ENCODE data around the gene MYH13.

MYH13 gene

GRCh38 chr17:10328971-10329923 lies 43.6 kb downstream of the MYH13 start:
- H3K9me3 ChIP-seq (ENCODE audit: control insufficient read depth, low read length) = no peaks in the 10 kb centered on the region
- H3K36me3 ChIP-seq (ENCODE audit: control insufficient read depth, insufficient read depth, low read length) = no peaks in the 10 kb centered on the region
- no peaks in the 10 kb centered on the region for H3K4me1 ChIP-seq
- no peak overlapping the region for H3K4me2 ChIP-seq (ENCODE audit: low read length)
- H2AFZ ChIP-seq = no peak overlapping the region
- H3K27ac ChIP-seq = no peak overlapping the region
- H3K4me3 ChIP-seq (ENCODE audit: low read depth, low read length) = no peak overlapping the region
- no peaks in the 10 kb centered on the region for H3K79me2 ChIP-seq
- H3K9ac ChIP-seq = no peak overlapping the region
- no peaks in the 10 kb centered on the region for H3K27me3 ChIP-seq (ENCODE audit: control insufficient read depth, insufficient read depth, low read length)
- no peak for TF ChIP-seq CTCF (IDR thresholded peaks at IDR 0.05)

GRCh38 chr17:10328206-10328605 lies 44.6 kb downstream of the MYH13 start:
- Histone ChIP-seq H3K27ac (no peak overlapping the region), H3K27me3 (ENCODE audit: control insufficient read depth, insufficient read depth, low read length) (no peaks in the 10 kb centered on the region), H2AFZ (no peak overlapping the region), H3K4me3 (ENCODE audit: low read depth, low read length) (no peak overlapping the region), H3K9ac (no peak overlapping the region), H3K79me2 (no peaks in the 10 kb centered on the region), H3K9me3 (ENCODE audit: control insufficient read depth, low read length) (no peaks in the 10 kb centered on the region), H3K4me2 (ENCODE audit: low read length) (no peak overlapping the region), H3K36me3 (ENCODE audit: control insufficient read depth, insufficient read depth, low read length) (no peaks in the 10 kb centered on the region), H3K4me1 (no peaks in the 10 kb centered on the region)
- no peak for TF ChIP-seq CTCF (IDR thresholded peaks at IDR 0.05)

GRCh38 chr17:10327640-10328039 lies 45.2 kb downstream of the MYH13 start:
- H3K4me3 ChIP-seq (ENCODE audit: low read depth, low read length) = no peak overlapping the region
- H3K27me3 ChIP-seq (ENCODE audit: control insufficient read depth, insufficient read depth, low read length) = no peaks in the 10 kb centered on the region
- no peak overlapping the region for H2AFZ ChIP-seq
- no peaks in the 10 kb centered on the region for H3K36me3 ChIP-seq (ENCODE audit: control insufficient read depth, insufficient read depth, low read length)
- H3K79me2 ChIP-seq = no peaks in the 10 kb centered on the region
- H3K4me1 ChIP-seq = no peaks in the 10 kb centered on the region
- H3K27ac ChIP-seq = no peak overlapping the region
- TF ChIP-seq CTCF (IDR thresholded peaks at IDR 0.05) = peak; percentile 86
- H3K9ac ChIP-seq = no peak overlapping the region
- H3K4me2 ChIP-seq (ENCODE audit: low read length) = no peak overlapping the region
- no peaks in the 10 kb centered on the region for H3K9me3 ChIP-seq (ENCODE audit: control insufficient read depth, low read length)

GRCh38 chr17:10325031-10325695 lies 47.6 kb downstream of the MYH13 start:
- Histone ChIP-seq H3K27ac (no peak overlapping the region), H3K4me1 (no peaks in the 10 kb centered on the region), H3K9me3 (ENCODE audit: control insufficient read depth, low read length) (no peaks in the 10 kb centered on the region), H3K36me3 (ENCODE audit: control insufficient read depth, insufficient read depth, low read length) (no peaks in the 10 kb centered on the region), H3K27me3 (ENCODE audit: control insufficient read depth, insufficient read depth, low read length) (no peaks in the 10 kb centered on the region), H3K9ac (no peak overlapping the region), H2AFZ (no peak overlapping the region), H3K4me3 (ENCODE audit: low read depth, low read length) (no peak overlapping the region), H3K79me2 (no peaks in the 10 kb centered on the region), H3K4me2 (ENCODE audit: low read length) (no peak overlapping the region)
- TF ChIP-seq CTCF (IDR thresholded peaks at IDR 0.05) = no peak
